Stomach (tissue), 9 donors: ENCODE data around the gene PLAC1. TPM values are rescaled to one million over a fixed set of nuclear protein-coding genes. Genes with fewer than 3 reads are reported as not detected.
A peak's percentile ranks its signal among the peaks of the same experiment; 100 is the strongest.

Experiments
- DNase-seq, 2 donors: peaks; one replicate each; pipeline versions ENCODE4 v3.0.0 to v3.0.0-alpha.2; 2013 to 2019
- H3K27ac ChIP-seq, 5 donors: fragments of 200-600 bp in 4 of 5; sonication (generic) in 4 of 5; one replicate each; pipeline ENCODE4 v1.5.1; 2013 to 2019; ENCODE audit warnings: mild to moderate bottlenecking in 1 of 5, moderate library complexity in 1 of 5
- H3K27me3 ChIP-seq, 3 donors: fragments of 200-600 bp; sonication (generic); one replicate each; pipeline ENCODE4 v1.5.1; 2017 to 2019; ENCODE audit warnings: mixed run types in 1 of 3
- H3K36me3 ChIP-seq, 4 donors: fragments of 200-600 bp; sonication (generic); 1 replicate in 3 of 4; 2 replicates in 1 of 4; pipeline ENCODE4 v1.5.1; 2016 to 2019
- H3K4me1 ChIP-seq, 4 donors: fragments of 200-600 bp; sonication (generic); one replicate each; pipeline ENCODE4 v1.5.1; 2016 to 2019
- H3K4me3 ChIP-seq, 4 donors: fragments of 200-600 bp; sonication (generic) in 3 of 4; one replicate each; pipeline ENCODE4 v1.5.1; 2016 to 2019; ENCODE audit warnings: mild to moderate bottlenecking in 1 of 4
- H3K9me3 ChIP-seq, 4 donors: fragments of 200-600 bp; sonication (generic); one replicate each; pipeline ENCODE4 v1.5.1; 2016 to 2019
- CTCF ChIP-seq, 7 experiments: fragments of 450-650 bp in 4 of 7; fragments of 200-600 bp in 3 of 7; sonication (generic) in 3 of 7; IDR thresholded peaks; one replicate each; pipeline ENCODE4 v1.5.1; 2016 to 2019; ENCODE audit warnings: antibody characterized with exemption in 7 of 7, control low read depth in 2 of 7, mild to moderate bottlenecking in 1 of 7
- EP300 ChIP-seq: sonication (generic); formaldehyde crosslinking; IDR thresholded peaks from one replicate; pipeline ENCODE4 v1.6.1; 2017; ENCODE audit warnings: antibody characterized with exemption
- POLR2A ChIP-seq, 4 donors: fragments of 450-650 bp; IDR thresholded peaks; one replicate each; pipeline ENCODE4 v1.6.1; 2016; ENCODE audit warnings: antibody characterized with exemption in 4 of 4, control low read depth in 2 of 4, mild to moderate bottlenecking in 1 of 4, moderate library complexity in 1 of 4
- POLR2AphosphoS5 ChIP-seq, 3 donors: sonication (generic); formaldehyde crosslinking; IDR thresholded peaks; one replicate each; pipeline ENCODE4 v1.6.1; 2016; ENCODE audit warnings: antibody characterized with exemption in 3 of 3
- WGBS, 5 donors: extraction: QIAGEN DNeasy Blood & Tissue Kit in 3 of 5; methylation state at CpG; one replicate each; pipeline versions ENCODE4 v1.1.5 to v1.1.7; 2013 to 2018; 5-methylcytosine and 5-hydroxymethylcytosine counted together
- intact Hi-C: fragments of 100-400 bp; cut with DNase I; formaldehyde crosslinking; loops from one replicate; pipeline ENCODE4 v1.15.1; 2023; ENCODE audit warnings: low total_unique reads
- polyA plus RNA-seq, 3 donors: library from polyadenylated mRNA; stranded (reverse); fragments of 200-250 nt; gene quantifications; one replicate each; pipeline ENCODE4 v1.2.3, GENCODE V29; 2013
- total RNA-seq, 5 donors: library from RNA; depleted of rRNA; stranded (reverse); fragments of >200 nt; gene quantifications; one replicate each; pipeline versions ENCODE4 v1.1.0 to v1.2.3, GENCODE V29; 2014 to 2016
- donor health status: healthy with polysubstance abuse.
- donor health status: Bipolar disorder and iron deficiency.
- donor health status: healthy.

The PLAC1 gene
- total and polyA plus RNA-seq, 8 donors, result not detected

GRCh38 chrX:134547047-134547679 is 111.1 kb downstream of the PLAC1 start:
- DNase-seq, result peak in 1 of 2 donors; percentile 54
- WGBS, 5 donors, result 51 to 59% (median 55%) methylated on average over 7 of the region's 7 CpGs
- intact Hi-C loops, result no loop called here
- H3K4me3 ChIP-seq, result no peak overlapping the region
- TF ChIP-seq POLR2A (IDR thresholded peaks at IDR 0.05) (no peak), CTCF (IDR thresholded peaks at IDR 0.05) (no peak), POLR2AphosphoS5 (IDR thresholded peaks at IDR 0.05) (no peak), EP300 (no peak)
- no peak overlapping the region for H3K27ac ChIP-seq
- peaks cover 0 to 6% (median 0%) of the 10 kb centered on the region in 4 donors for H3K9me3 ChIP-seq
- H3K27me3 ChIP-seq, result peaks cover 12 to 63% (median 49%) of the 10 kb centered on the region in 3 donors
- peaks cover 0 to 37% (median 18%) of the 10 kb centered on the region in 4 donors for H3K4me1 ChIP-seq
- no peaks in the 10 kb centered on the region for H3K36me3 ChIP-seq

- no peaks in the 10 kb centered on the region for H3K36me3 ChIP-seq
- no peak overlapping the region for H3K4me3 ChIP-seq
- peaks cover 9 to 56% (median 52%) of the 10 kb centered on the region in 3 donors for H3K27me3 ChIP-seq
- DNase-seq, result no peak
- intact Hi-C loops, result no loop called here
- TF ChIP-seq POLR2A (IDR thresholded peaks at IDR 0.05) (no peak), POLR2AphosphoS5 (IDR thresholded peaks at IDR 0.05) (no peak), EP300 (no peak), CTCF (IDR thresholded peaks at IDR 0.05) (no peak)
- no peak overlapping the region for H3K27ac ChIP-seq
- peaks cover 0 to 6% (median 0%) of the 10 kb centered on the region in 4 donors for H3K9me3 ChIP-seq
- H3K4me1 ChIP-seq, result peaks cover 0 to 37% (median 18%) of the 10 kb centered on the region in 4 donors
- 74 to 90% (median 78%) methylated on average over 11 to 35 of the region's 35 CpGs for WGBS, 5 donors
Observed at GRCh38 chrX:134546187-134546586, 112.1 kb downstream of the PLAC1 start.

GRCh38 chrX:134545510-134545909 is 112.8 kb downstream of the PLAC1 start:
- TF ChIP-seq EP300 (no peak), CTCF (IDR thresholded peaks at IDR 0.05) (no peak), POLR2AphosphoS5 (IDR thresholded peaks at IDR 0.05) (no peak), POLR2A (IDR thresholded peaks at IDR 0.05) (no peak)
- Histone ChIP-seq H3K4me3 (no peak overlapping the region), H3K4me1 (peaks cover 0 to 32% (median 15%) of the 10 kb centered on the region in 4 donors), H3K27me3 (peaks cover 9 to 52% (median 51%) of the 10 kb centered on the region in 3 donors), H3K9me3 (peaks cover 0 to under 1% (median 0%) of the 10 kb centered on the region in 4 donors), H3K27ac (no peak overlapping the region), H3K36me3 (no peaks in the 10 kb centered on the region)
- 75 to 86% (median 79%) methylated on average over 3 to 20 of the region's 20 CpGs for WGBS, 5 donors
- intact Hi-C loops, result no loop called here
- DNase-seq, result peak in 1 of 2 donors; percentile 36

GRCh38 chrX:134544513-134545151 is 113.6 kb downstream of the PLAC1 start:
- Histone ChIP-seq H3K27me3 (peaks cover 9 to 45% (median 45%) of the 10 kb centered on the region in 3 donors), H3K4me3 (peak overlapping the region; percentile 23 to 38 (median 34)), H3K9me3 (no peaks in the 10 kb centered on the region), H3K4me1 (peaks cover 0 to 24% (median 11%) of the 10 kb centered on the region in 4 donors), H3K27ac (peak overlapping the region in 3 of 5 donors; percentile 7 to 61 (median 46)), H3K36me3 (no peaks in the 10 kb centered on the region)
- intact Hi-C loops, result no loop called here
- TF ChIP-seq EP300, result no peak
- no peak for TF ChIP-seq CTCF (IDR thresholded peaks at IDR 0.05)
- TF ChIP-seq POLR2AphosphoS5 (IDR thresholded peaks at IDR 0.05), result no peak
- no peak for TF ChIP-seq POLR2A (IDR thresholded peaks at IDR 0.05)
- WGBS, 5 donors, result 6 to 38% (median 18%) methylated on average over 16 to 51 of the region's 52 CpGs
- peak; percentile 44 to 75 for DNase-seq
